Posterior vena cava (tissue), 2 donors: ENCODE results near the gene TENM4. TPM values are rescaled to one million over a fixed set of nuclear protein-coding genes. Genes with fewer than 3 reads are reported as not detected.

ENCODE experiments used
- DNase-seq: peaks from one replicate; pipeline ENCODE4 v3.0.0-alpha.2; 2020; ENCODE audit warnings: low spot score
- intact Hi-C, 2 donors: fragments of 100-400 bp; cut with DNase I; formaldehyde crosslinking; loops; one replicate each; pipeline versions ENCODE4 v1.14.1 to v1.14.2; 2022 to 2023
- total RNA-seq, 2 donors: library from RNA; stranded (reverse); fragmentation: NEBNext Ultra II Directional; extraction: Animal tissue kit (Norgen Biotek cat#: 25700); gene quantifications; one replicate each; pipeline ENCODE4 v1.2.1, GENCODE V29; 2021
- donor health status: DM: yes; HTN: yes; CAD: no.
- donor health status: DM: yes; HTN: yes; CAD: no.

Gene TENM4
- total RNA-seq, 2 donors from 2014 or later, result 5.6 to 7.4 TPM

DNA sequence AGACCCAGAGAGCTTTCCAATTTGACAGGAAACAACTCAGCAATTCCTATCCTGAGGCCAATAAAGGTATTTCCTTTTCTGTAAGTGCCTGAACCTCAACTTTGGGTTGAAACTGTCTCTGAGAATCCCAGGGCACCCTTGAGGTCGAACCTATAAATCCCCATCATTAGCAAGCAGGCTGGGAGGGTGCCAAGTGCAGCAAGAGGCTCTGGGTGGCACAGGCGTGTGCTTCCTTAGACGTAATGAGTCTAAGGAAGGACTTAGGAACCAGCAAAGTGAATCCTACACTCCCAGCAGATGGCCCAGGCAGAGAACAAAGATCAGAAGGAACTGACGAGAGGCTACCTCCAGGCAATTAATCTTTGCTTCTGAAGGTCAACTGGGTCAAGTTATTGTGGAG is 631.9 kb downstream of the TENM4 start:
- intact Hi-C loops, result no loop called here
- no peak for DNase-seq

DNA sequence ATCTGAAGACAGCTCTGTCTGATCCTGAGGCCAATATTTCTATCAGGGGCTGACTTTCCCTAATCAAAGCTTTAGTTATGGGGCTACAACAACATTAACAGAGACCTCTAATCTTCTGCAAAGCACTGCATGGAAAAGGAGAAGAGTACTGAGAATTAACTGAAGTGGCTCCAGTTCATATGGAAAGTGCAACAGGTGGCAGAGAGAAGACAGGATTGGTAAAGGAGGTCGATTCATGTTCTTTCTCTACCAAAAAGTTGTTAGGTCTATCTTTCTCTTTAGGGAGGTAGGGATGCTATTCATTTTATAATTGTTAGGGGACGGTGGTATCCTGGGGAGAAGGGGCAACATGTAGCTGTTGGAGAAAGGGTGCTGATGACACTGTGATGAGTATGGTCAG is 633.5 kb downstream of the TENM4 start:
- intact Hi-C loops, result no loop called here
- DNase-seq, result no peak

DNA sequence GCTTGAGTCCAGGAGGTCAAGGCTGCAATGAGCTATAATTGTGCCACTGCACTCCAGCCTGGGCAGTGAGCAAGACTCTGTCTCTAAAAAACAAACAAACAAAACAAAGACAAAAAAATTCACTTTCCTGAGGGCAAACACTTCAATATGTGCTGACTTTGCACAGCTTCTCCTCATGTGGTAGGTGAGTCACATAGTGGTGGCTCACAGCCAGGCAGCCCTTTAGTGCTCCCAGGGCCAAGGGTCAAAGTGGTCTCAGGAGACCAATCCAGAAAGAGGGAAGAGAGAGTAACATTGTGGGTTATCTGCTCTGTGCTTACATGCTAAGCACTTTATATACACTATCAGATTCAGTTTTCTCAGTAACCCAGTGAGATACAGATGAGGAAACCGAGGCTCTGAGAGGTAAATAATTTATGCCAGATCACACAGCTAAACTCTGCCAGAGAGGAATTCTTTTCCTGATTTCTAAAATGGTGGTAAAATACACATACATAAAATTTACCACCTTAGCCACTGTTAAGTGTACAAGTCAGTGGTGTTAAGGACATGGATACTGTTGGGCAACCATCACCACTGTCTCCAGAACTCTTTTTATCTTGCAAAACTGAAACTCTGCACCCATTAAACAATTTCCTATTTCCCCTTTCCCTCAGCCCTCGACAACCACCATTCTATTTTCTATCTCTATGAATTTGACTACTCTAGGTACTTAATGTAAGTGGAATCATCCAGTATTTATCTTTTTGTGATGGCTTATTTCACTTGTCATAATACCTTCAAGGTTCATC is 634.4 kb downstream of the TENM4 start:
- DNase-seq, result no peak
- intact Hi-C loops, result no loop called here

DNA sequence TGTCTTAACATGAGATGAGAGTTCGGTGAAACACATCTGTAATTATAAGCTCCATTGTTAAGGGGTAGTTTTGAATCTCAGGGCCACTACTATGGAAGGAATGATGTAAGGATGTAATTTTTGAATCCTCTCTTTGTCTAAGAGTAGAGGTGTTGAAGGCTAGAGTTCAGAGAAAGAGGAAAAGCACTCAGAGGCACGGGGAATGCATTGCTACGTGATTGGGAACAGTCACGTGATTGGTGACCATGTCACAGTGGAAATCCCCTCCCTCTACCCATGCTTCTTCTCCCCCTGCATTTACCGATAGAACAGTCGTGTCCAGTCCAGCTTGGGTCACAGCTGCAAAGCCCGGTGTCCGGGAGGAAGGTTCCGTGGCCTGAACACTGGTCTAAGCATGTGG is 635.8 kb downstream of the TENM4 start:
- no peak for DNase-seq
- intact Hi-C loops, result no loop called here

DNA sequence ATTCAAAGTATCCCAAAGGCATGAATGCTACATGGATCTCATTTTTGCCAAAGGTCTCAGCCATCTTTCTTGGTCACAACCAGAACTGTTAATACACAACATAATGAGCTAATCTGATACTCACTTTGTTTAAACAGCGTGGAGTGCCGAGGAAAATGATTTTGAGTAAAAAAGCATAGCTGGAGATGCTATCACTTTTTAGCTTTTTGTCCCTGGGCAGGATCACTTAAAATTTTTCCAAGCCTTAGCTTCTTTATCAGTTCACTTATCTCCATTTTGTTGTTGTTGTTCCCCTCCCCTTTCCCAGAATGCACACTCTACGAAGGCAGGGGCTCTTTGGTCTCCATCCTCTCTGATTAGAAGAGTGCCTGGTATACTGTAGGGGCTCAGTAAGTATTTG is 636.8 kb downstream of the TENM4 start:
- no peak for DNase-seq
- intact Hi-C loops, result no loop called here

DNA sequence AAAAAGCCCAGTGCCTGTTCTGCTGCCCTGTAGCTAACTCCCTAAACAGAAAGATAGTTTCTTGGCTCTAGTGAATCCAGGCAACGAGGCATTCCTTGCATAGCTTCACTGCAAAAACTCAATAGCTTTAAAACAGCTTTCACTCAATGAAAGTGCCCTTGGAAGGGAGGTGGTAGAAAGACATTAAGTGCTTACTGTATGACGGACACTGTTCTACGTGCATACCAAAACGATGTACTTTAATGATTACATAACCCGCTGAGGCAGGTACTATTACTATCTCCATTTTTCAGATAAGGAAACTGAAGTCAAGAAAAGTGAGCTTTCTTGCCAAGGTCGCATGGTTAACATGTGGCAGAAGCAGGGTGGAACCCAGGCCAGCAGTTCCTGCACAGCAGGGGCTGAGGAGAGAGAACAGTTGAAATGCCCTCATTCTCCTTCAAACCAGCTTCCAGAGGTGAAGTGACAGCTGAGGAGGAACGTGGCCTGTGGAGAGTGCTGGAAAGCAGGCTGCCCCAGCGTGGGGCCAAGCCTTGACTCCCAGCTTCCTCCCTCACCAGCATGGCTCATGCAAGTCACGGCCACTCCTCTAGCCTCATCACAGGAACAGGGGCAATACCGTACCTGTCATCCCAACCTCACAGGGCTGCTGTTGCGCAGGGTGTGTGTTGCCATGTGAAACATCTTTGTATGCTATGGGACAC is 638.6 kb downstream of the TENM4 start:
- DNase-seq, result no peak
- intact Hi-C loops, result no loop called here

DNA sequence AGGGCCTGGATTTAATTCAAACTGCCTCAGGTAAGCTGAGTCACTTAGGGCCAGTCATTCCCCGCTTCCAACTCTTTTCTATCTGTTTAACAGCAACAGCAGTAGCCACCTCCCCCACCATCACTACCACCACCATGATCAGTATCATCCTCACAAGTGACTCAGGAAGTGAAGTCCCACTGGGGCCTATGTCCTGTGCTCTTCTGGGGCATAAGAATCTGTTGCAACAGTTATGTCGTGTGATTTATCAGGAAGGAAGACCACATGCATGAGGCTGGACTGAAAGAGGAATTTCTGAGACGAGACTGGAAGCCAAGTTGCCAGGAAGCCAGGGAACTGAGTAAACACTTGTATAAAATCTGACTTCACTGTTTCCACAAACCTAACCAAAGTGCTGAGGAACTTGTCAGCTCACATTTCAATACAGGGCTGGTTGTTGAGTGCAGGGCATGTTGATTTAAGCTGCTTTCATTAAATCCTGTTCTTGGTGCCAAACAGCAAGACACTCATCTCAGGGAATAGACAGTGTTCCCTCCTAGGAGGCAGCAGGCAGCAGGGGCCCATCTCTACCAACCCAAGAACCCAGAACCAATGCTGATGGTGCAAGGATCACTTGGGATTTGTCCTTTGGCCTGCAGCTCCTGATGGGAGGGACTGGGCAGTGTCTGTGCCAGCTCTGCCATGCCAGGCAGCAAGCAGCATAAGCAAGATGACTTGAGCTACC is 639.5 kb downstream of the TENM4 start:
- intact Hi-C loops, result no loop called here

DNA sequence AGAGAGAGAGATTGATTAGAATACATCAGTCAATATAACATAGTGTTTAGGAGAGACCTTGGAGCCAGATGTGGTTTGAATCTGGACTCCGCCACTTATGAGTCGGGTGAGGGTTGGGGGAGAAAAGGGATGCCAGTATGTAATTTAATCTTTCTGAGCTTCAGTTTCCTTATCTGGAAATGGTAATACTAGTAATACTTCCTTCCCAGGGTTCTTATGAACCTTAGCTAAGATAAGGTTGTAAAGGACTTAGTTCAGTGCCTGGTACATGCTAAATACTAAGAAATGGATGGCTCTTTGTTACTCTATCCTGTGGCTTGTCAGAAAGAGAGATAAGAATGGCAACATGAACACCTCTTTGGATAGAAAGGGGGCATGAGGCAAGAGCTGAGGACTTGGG is 640.1 kb downstream of the TENM4 start:
- intact Hi-C loops, result no loop called here
- DNase-seq, result no peak

More for the DNA sequence above, 639.5 kb downstream of the TENM4 start:
- peak; percentile 85 for DNase-seq

DNA sequence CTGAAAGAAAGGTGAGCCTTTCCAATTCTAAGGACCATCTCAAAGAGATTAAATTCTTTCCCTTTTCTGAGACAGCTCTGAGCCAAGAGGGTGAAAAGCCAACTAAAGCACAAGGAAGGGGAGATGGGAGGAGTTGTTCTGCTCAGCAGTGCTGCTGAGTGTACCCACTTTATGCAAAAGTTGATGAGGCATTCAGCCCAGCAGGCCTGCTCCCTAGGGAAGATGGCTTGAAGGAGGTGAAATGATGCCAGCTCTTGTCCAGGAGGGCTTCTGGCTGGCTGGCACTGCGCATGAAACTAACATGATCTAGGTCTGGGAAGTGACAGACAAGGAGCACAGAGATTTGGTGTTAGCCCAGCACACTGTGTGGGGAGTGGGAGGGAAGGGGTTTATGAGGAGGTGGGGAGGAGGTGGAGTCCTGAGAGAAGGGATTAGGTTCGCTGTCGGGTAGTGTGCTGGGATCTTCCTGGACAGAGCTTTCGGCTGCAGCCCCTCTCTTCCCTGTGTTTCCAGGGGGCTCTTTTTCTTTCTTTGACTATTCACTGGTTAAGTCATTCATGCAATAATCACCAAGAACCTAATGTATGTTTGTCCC is 640.6 kb downstream of the TENM4 start:
- DNase-seq, result no peak
- intact Hi-C loops, result no loop called here

DNA sequence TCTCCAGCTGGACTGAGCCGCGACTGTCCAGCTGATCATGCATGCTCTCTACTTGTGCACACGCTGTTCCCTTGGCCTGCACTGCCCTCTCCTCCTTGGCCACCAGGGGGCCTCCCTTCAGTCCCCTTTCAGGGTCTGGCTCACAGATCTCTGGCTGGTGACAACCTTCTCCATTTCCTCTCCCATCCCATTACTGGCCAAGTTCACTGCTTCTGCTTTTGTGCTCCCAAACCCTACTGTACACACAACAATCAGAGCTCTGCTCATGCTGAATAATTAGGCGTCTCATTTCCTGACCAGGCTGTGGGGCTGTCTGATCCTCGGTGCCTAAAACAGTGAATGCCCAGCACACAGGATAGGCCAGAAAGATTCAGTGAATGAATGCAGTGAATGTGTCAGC is 642.2 kb downstream of the TENM4 start:
- peak; percentile 93 for DNase-seq
- intact Hi-C loops, result loop anchor here in 1 of 2 donors (5.0 kb wide), 1 partner anchor 1479 kb away; no protein-coding TSS in a partner anchor

DNA sequence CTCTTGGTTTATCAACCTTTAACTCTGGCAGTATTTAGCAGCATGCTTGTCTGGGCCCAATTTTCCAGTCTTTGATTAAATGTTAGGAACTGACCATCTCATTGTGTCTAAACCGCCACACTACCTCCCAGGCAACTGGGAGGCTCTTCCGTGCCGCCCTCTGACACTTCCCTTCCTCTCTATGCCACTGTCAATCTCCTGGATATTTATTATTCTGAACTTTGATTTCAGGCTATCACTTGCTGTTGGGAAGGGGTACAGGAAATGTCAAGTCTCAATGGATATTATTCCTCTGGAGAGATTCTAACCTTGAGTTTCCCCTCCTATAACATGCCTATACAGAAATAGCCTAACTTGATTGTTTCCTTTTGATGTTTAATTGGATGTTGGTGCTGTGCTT is 643.3 kb downstream of the TENM4 start:
- DNase-seq, result no peak
- intact Hi-C loops, result loop anchor here in 1 of 2 donors (5.0 kb wide), 1 partner anchor 1480 kb away; no protein-coding TSS in a partner anchor

DNA sequence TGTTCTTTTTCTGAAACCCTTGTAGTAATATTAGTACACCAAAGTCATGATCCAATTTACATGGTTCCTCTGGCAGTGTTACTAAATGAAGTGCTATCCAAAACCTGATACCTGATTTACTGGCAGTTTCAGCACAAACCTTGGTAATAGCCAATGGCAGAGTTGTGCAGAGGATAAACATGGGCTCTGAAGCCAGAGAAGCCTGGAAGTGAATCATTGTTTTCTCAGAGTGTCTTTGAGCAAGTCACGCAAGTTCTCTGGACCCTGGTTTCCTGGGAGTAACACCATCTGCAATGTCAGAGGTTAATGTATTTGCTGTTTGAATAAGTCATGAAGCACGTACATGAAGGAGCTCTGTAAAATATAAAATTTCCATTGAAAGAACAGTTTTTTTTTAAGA is 643.9 kb downstream of the TENM4 start:
- no peak for DNase-seq
- intact Hi-C loops, result loop anchor here in 1 of 2 donors (5.0 kb wide), 1 partner anchor 1480 kb away; no protein-coding TSS in a partner anchor

DNA sequence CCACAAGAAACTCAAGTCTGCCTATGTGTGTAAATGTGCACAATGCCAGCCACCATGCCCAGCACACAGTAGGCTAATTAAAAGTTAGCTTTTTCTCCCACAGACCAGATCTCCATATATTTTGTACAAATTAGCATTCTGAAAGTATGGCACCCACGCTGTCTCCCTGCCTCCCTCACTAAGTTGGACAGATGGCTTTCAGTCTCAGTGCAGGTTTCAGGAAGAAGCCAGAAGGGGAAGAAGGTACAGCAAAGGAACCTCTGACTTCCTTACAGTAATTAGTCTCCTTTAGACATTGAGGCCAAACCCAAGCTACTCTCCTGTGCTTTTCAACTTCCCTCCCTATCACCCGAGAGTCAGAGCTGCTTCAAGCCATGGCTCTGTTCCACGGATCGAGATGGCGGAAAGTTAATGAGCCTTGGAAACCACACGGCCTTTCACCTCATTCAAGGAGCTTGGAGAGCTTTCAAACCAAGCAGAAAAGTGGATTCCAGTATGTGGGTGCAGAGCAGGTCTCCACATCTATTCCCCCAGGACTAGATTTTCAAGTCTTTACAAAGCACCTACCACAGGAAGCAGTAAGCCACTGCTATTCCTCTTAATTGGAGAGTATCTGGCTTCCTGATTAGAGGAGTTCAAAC is 645.1 kb downstream of the TENM4 start:
- DNase-seq, result no peak
- intact Hi-C loops, result loop anchor here in 1 of 2 donors (5.0 kb wide), 1 partner anchor 1482 kb away; no protein-coding TSS in a partner anchor

DNA sequence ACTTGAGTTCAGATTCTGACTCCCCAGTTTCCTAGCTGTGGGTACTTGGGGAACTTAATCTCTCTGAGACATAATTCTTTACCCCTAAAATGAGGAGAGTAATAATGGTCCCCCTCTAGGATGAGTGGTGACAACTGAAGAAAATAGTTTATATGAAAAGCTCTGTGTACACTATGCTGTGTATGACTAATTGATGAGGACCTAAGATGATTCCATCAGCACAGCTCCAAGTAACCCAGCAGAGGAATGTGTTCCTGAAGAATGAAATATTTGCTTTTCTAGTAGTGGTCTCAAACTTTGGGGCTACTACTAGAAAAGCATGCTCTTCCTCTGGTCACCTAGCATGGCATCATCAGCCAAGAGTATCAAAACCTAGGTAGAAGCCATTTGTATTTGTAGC is 648.9 kb downstream of the TENM4 start:
- intact Hi-C loops, result no loop called here
- no peak for DNase-seq

DNA sequence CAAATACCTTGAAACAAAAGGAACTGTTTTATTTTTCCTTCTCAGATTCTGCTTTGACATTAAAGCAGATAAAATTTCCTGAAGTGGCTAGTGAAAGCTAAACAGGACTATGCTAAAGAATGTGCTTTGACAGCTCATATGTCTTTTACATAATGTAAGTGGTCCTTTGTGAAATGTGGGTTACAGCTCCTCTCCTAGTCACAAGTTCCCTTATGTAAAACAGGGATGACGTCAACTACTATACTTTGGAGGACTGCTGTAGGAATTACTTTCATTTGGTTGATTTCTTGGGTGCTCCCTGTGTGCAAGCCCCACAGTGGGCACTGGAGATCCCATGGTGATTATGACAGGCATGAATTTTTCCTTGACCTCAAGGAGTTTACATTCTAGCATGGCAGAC is 649.6 kb downstream of the TENM4 start:
- DNase-seq, result no peak
- intact Hi-C loops, result no loop called here

DNA sequence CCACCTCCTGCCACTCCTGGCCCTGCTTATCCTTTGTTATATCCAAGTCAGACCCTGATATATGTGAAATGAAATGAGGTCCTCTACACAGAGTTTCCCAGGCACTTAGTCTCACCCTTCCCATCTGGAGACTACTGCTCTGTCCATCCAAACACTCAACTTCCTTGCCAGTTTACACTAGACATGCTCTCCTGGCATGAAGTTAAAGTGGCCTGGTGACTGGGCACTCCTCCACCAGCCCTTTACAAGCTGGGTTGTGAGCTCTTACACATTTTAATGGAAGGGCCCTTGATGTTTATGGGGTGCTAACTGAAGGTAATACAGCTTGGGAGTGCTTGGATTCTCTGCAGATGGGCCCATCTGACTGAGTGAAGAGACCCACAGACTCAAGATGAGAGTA is 650.0 kb downstream of the TENM4 start:
- intact Hi-C loops, result no loop called here

DNA sequence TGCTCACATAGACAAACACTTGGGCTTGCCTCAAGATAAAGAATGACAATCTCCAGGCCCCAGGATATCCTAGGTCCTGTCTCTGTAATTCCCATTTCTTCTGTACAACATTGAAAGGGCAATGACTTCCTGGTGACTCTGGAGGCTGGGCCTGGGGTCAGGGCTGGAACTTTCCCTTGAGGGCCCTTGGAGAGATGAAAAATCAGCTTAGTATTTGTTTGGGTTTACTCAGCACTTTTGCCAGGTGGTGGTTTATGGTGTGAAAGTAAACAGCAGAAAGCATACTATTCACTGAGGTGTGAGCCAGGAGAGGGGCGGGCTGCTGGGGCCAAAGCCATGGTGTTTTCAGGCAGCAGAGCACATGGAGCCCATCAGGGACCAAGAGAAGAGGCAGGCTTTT is 651.5 kb downstream of the TENM4 start:
- intact Hi-C loops, result no loop called here
- no peak for DNase-seq

More for the DNA sequence above, 650.0 kb downstream of the TENM4 start:
- no peak for DNase-seq

DNA sequence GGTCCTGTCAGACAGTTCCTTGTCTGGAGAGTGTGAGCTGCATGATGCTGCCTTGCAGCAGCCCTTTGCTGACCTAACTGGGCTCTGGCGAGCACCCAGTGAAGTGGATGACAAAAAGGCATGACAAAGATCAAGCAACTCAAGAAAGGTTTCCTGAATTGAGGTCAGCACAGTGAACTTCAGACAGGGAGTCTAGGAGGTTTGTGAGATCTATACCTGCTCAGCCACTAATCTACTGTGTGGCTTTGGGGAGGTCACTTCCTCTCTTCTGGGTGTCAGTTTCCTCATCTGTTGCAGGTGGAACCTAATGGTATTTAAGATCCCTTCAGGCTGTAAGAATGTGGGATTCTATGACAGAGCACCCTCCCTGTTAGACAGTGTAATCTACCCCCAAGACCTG is 652.3 kb downstream of the TENM4 start:
- no peak for DNase-seq
- intact Hi-C loops, result no loop called here

DNA sequence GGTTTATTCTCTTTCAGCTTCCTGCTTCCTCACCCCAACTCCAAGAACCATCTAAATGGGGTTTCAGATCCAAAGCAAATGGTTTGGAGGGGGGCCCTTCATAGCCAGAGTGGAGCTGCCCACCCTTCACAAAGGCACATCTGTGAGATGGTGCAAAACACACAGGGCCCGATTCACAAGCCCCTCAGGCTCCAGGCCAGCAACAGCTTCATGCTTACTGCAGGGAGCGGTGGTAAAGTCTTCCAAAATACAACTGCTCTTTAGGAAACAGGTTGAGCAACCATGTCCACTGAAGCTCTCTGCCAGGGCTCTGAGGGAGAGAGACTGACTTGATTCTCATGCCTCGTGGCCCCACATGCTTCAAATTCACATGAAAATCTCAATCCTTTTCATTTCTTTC is 653.1 kb downstream of the TENM4 start:
- DNase-seq, result no peak
- intact Hi-C loops, result no loop called here
